Measurements from ENCODE around the gene VSX1. TPM values are rescaled to one million over a fixed set of nuclear protein-coding genes. Genes with fewer than 3 reads are reported as not detected.

Gene VSX1
- total RNA-seq, 2 donors from 2014 or later = not detected

- DNase-seq (ENCODE audit: low spot score) = no peak
- H3K4me3 ChIP-seq = no peak overlapping the region
- no peaks in the 10 kb centered on the region for H3K9me3 ChIP-seq
- intact Hi-C loops (cut with DNase I) = loop anchor here (5.0 kb wide), 1 partner anchor 34 kb away; no protein-coding TSS in a partner anchor
- peaks cover 11% of the 10 kb centered on the region for H3K4me1 ChIP-seq (replicated peaks)
- H3K27ac ChIP-seq = no peak overlapping the region
- no peaks in the 10 kb centered on the region for H3K27me3 ChIP-seq (replicated peaks; ENCODE audit: insufficient read depth)
- WGBS = 92% methylated on average over 3 of the region's 3 CpGs
- TF ChIP-seq CTCF (IDR thresholded peaks at IDR 0.05) = no peak
- no peak for TF ChIP-seq POLR2A (IDR thresholded peaks at IDR 0.05)
- no peak for TF ChIP-seq POLR2AphosphoS5 (IDR thresholded peaks at IDR 0.05)
- H3K36me3 ChIP-seq = no peaks in the 10 kb centered on the region
Observed at GRCh38 chr20:25031241-25031640, 50.7 kb downstream of the VSX1 start.

DNA sequence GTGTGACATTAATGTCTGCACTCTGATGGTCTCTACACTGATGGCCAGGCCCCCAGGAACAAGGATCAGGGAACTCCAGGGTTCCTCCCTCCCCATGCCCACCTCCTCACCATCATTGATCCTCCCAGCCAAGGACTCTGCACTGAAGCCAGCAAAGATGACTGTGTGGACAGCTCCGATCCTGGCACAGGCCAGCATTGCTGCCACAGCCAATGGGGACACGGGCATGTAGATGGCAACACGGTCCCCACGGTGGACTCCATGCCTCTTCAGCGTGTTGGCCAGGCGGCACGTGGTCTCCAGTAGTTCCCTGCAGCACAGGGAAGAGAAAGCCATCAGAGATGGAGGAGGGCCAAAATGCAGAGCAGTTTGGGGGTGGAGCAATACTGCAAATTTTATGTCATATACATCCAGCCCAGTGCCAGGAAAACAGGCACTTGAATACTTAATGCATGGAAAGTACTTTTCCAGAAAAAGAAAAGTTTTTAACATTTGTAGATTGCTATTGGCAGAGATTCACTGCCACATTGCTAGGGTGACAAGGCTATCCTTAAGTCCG, 51.2 kb downstream of the VSX1 start:
- Histone ChIP-seq H3K27me3 (replicated peaks; ENCODE audit: insufficient read depth) (no peaks in the 10 kb centered on the region), H3K4me1 (replicated peaks) (peaks cover 11% of the 10 kb centered on the region), H3K9me3 (no peaks in the 10 kb centered on the region), H3K27ac (no peak overlapping the region), H3K36me3 (no peaks in the 10 kb centered on the region), H3K4me3 (no peak overlapping the region)
- no peak for DNase-seq (ENCODE audit: low spot score)
- 92% methylated on average over 8 of the region's 8 CpGs for WGBS
- TF ChIP-seq POLR2AphosphoS5 (IDR thresholded peaks at IDR 0.05) (no peak), POLR2A (IDR thresholded peaks at IDR 0.05) (no peak)
- intact Hi-C loops (cut with DNase I) = loop anchor here (5.0 kb wide), 1 partner anchor 33 kb away; no protein-coding TSS in a partner anchor

DNA sequence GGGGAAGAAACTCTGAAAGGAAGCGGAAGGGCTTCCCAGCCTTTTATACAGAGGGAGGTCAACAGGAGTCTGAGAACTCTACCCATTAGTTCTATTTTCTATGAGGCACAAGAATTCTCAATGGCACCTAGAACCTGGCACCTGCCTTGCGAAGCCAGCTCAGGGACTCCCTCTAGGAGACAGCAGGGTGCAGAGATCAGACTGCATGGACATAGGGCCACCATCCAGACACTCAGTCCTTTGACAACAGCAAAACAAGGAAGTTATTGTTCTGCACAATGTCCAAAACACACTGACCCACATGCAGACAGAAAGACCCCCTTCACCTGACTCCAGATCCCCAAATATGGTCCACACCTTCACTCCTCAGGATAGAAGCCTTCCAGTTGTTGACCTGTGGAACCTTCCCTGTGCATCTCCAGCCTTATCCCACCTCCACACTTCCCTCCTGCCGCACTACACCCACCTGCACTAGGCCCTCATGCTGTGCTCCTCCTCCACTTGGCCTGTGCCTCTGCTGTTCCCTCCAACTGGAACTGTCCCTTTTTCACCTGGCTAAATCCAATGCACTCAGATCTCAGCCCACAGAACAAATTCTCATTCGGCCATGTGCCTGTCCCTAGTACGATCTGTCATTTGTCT, 51.8 kb downstream of the VSX1 start:
- Histone ChIP-seq H3K4me3 (no peak overlapping the region), H3K27ac (no peak overlapping the region), H3K9me3 (no peaks in the 10 kb centered on the region), H3K4me1 (replicated peaks) (peaks cover 11% of the 10 kb centered on the region), H3K36me3 (no peaks in the 10 kb centered on the region), H3K27me3 (replicated peaks; ENCODE audit: insufficient read depth) (no peaks in the 10 kb centered on the region)
- no peak for TF ChIP-seq POLR2A (IDR thresholded peaks at IDR 0.05)
- no peak for TF ChIP-seq POLR2AphosphoS5 (IDR thresholded peaks at IDR 0.05)
- TF ChIP-seq CTCF (IDR thresholded peaks at IDR 0.05) = no peak
- intact Hi-C loops (cut with DNase I) = loop anchor here (5.0 kb wide), 1 partner anchor 33 kb away; no protein-coding TSS in a partner anchor
- 93% methylated on average over 5 of the region's 5 CpGs for WGBS
- DNase-seq (ENCODE audit: low spot score) = no peak

- TF ChIP-seq POLR2A (IDR thresholded peaks at IDR 0.05) = no peak
- Histone ChIP-seq H3K27me3 (replicated peaks; ENCODE audit: insufficient read depth) (no peaks in the 10 kb centered on the region), H3K36me3 (no peaks in the 10 kb centered on the region), H3K9me3 (no peaks in the 10 kb centered on the region), H3K4me3 (no peak overlapping the region), H3K4me1 (replicated peaks) (no peaks in the 10 kb centered on the region), H3K27ac (no peak overlapping the region)
- intact Hi-C loops (cut with DNase I) = no loop called here
- WGBS = 98% methylated on average over 4 of the region's 4 CpGs
- no peak for DNase-seq (ENCODE audit: low spot score)
Observed at GRCh38 chr20:25025986-25026605, 55.8 kb downstream of the VSX1 start.

Other genes starting within 250 kb of the VSX1 start
- gene CST7, start 132.9 kb downstream of the VSX1 start, total RNA-seq = 1 to 10 TPM; 1.2 to 3.6 TPM
- gene APMAP, start 89.4 kb downstream of the VSX1 start, total RNA-seq = 10 to 100 TPM; 70.5 to 93.8 TPM
- gene ACSS1, start 24.0 kb downstream of the VSX1 start, total RNA-seq = 100 to 1,000 TPM; 111 to 170 TPM
- gene ENTPD6, start 113.6 kb upstream of the VSX1 start, total RNA-seq = 100 to 1,000 TPM; 105 to 194 TPM
- gene PYGB, start 165.9 kb upstream of the VSX1 start, total RNA-seq = 100 to 1,000 TPM; 231 to 261 TPM

Data from prostate gland (tissue), 2 donors.